Neutrophil (primary cell): ENCODE data around the gene NAA50.

ENCODE experiments used
- H3K27ac ChIP-seq: fragments of 200-600 bp; sonication (generic); 2 replicates; pipeline ENCODE4 v1.5.1; 2016; ENCODE audit warnings: mild to moderate bottlenecking, moderate library complexity
- H3K27me3 ChIP-seq: fragments of 200-600 bp; sonication (generic); 2 replicates; pipeline ENCODE4 v1.6.0; 2016; ENCODE audit warnings: mild to moderate bottlenecking
- H3K36me3 ChIP-seq: fragments of 200-600 bp; sonication (generic); 2 replicates; pipeline ENCODE4 v1.5.1; 2017
- H3K4me1 ChIP-seq, 2 experiments: fragments of 200-600 bp in 1 of 2; sonication (generic) in 1 of 2; 1 replicate in 1 of 2; 2 replicates in 1 of 2; pipeline versions ENCODE4 v1.5.1 to v1.6.1; 2013 to 2016; ENCODE audit warnings: low read depth in 1 of 2, low read length in 1 of 2, mild to moderate bottlenecking in 1 of 2, moderate library complexity in 1 of 2; ENCODE audit not compliant: control insufficient read depth in 1 of 2, insufficient read depth in 1 of 2
- H3K4me3 ChIP-seq, 2 experiments: fragments of 200-600 bp in 1 of 2; sonication (generic) in 1 of 2; 1 replicate in 1 of 2; 2 replicates in 1 of 2; pipeline ENCODE4 v1.5.1; 2013 to 2016; ENCODE audit warnings: low read depth in 1 of 2, low read length in 1 of 2, mild to moderate bottlenecking in 1 of 2, moderate library complexity in 1 of 2
- H3K9me3 ChIP-seq: fragments of 200-600 bp; sonication (generic); 2 replicates; pipeline ENCODE4 v1.5.1; 2016
- CTCF ChIP-seq: fragments of 200-600 bp; sonication (generic); IDR thresholded peaks from 2 replicates; pipeline ENCODE4 v1.5.1; 2016; ENCODE audit warnings: antibody characterized with exemption

Gene NAA50

GRCh38 chr3:113668015-113668414 lies 78.0 kb downstream of the NAA50 start:
- Histone ChIP-seq H3K27me3 (no peaks in the 10 kb centered on the region), H3K36me3 (peaks cover 47% of the 10 kb centered on the region), H3K27ac (no peak overlapping the region), H3K9me3 (no peaks in the 10 kb centered on the region), H3K4me3 (no peak overlapping the region), H3K4me1 (no peaks in the 10 kb centered on the region)
- TF ChIP-seq CTCF: no peak
